HT1080 (cell line): ENCODE results near the gene SLC29A3. TPM values are rescaled to one million over a fixed set of nuclear protein-coding genes. Genes with fewer than 3 reads are reported as not detected.

Experiments used
- DNase-seq: peaks from one replicate; pipeline ENCODE4 v3.0.0-alpha.2; 2015; ENCODE audit warnings: low read depth
- total RNA-seq: library from RNA; depleted of rRNA; stranded (reverse); fragments of >200 nt; shearing (Covaris generic); gene quantifications from 2 replicates; pipeline ENCODE4 v1.2.3, GENCODE V29; 2014; rRNA removed

Gene SLC29A3
- total RNA-seq, 1 experiment from 2014 or later: 1.4 TPM

- DNase-seq: no peak
Measured at GRCh38 chr10:71409516-71410104, 90.6 kb downstream of the SLC29A3 start.

Other genes with a start within 250 kb of the SLC29A3 start
- 1.7 and 2.9 TPM in 2 replicates for gene UNC5B, start 106.7 kb upstream of the SLC29A3 start, total RNA-seq
- gene CDH23, start 77.7 kb downstream of the SLC29A3 start, total RNA-seq: 0.23 TPM in 1 of 2 replicates, not detected in the other